Uterus (tissue), 2 donors: Measurements from ENCODE around the gene HELT.
A peak's percentile ranks its signal among the peaks of the same experiment; 100 is the strongest.

Source experiments
- CTCF ChIP-seq, 4 experiments: fragments of 200-600 bp in 2 of 4; fragments of 450-650 bp in 2 of 4; sonication (generic) in 2 of 4; IDR thresholded peaks; one replicate each; pipeline ENCODE4 v1.5.1; 2016 to 2019; ENCODE audit warnings: antibody characterized with exemption in 4 of 4, mild to moderate bottlenecking in 2 of 4, moderate library complexity in 1 of 4
- POLR2A ChIP-seq, 2 donors: fragments of 450-650 bp; IDR thresholded peaks; one replicate each; pipeline ENCODE4 v1.6.1; 2016; ENCODE audit warnings: antibody characterized with exemption in 2 of 2, mild to moderate bottlenecking in 1 of 2, moderate library complexity in 1 of 2

DNA sequence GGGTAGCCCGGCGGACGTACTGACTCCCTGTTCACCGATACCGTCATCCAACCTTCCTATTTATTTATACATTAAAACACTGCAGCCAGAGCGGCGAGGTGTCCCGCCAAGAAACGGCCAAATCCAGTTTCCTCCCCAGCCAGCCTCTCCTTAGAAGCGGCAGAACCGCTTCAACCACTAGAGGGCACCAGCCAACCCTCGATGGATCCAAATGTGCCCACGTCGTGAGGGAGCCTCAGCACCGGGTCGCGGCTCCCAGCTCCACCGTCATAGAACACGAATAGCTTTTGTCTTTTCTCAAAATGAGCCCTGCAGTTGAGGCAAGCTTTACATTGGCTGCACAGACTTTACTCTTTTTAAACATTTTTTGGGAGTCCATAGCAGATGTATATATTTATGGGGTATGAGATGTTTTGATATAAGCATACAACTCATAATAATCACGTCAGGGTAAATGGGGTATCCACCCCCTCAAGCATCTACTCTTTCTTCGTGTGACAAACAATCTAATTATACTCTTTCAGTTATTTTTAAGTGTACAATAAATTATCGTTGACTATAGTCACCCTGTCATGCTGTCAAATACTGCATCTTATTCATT is 13.0 kb upstream of the HELT start:
- TF ChIP-seq CTCF (IDR thresholded peaks at IDR 0.05) (peak; percentile 61 to 87 (median 72)), POLR2A (IDR thresholded peaks at IDR 0.05) (no peak)
